Limb (tissue), 2 donors: ENCODE data around the gene SGCA.

ENCODE experiments used
- DNase-seq, 2 donors: peaks; one replicate each; pipeline ENCODE4 v3.0.0-alpha.2; 2016; ENCODE audit errors: extremely low spot score in 2 of 2

The SGCA gene

GRCh38 chr17:50134206-50135110 lies 31.3 kb upstream of the SGCA start:
- DNase-seq, result no peak

GRCh38 chr17:50135316-50136095 lies 30.3 kb upstream of the SGCA start:
- no peak for DNase-seq

GRCh38 chr17:50136096-50136687 lies 29.6 kb upstream of the SGCA start:
- DNase-seq, result no peak

- no peak for DNase-seq
Observed at GRCh38 chr17:50137042-50137441, 28.8 kb upstream of the SGCA start.

GRCh38 chr17:50139185-50139783 lies 26.5 kb upstream of the SGCA start:
- no peak for DNase-seq

- peak; percentile 77 to 84 for DNase-seq
Observed at GRCh38 chr17:50139950-50140885, 25.6 kb upstream of the SGCA start.

GRCh38 chr17:50141026-50141744 lies 24.6 kb upstream of the SGCA start:
- no peak for DNase-seq

GRCh38 chr17:50141745-50142110 lies 24.1 kb upstream of the SGCA start:
- no peak for DNase-seq

GRCh38 chr17:50143461-50144176 lies 22.2 kb upstream of the SGCA start:
- no peak for DNase-seq

GRCh38 chr17:50144355-50144754 lies 21.4 kb upstream of the SGCA start:
- no peak for DNase-seq

- DNase-seq, result no peak
Observed at GRCh38 chr17:50144845-50145531, 20.8 kb upstream of the SGCA start.

- no peak for DNase-seq
Observed at GRCh38 chr17:50145532-50146229, 20.1 kb upstream of the SGCA start.

- no peak for DNase-seq
Observed at GRCh38 chr17:50146230-50146926, 19.4 kb upstream of the SGCA start.

- no peak for DNase-seq
Observed at GRCh38 chr17:50146927-50147665, 18.7 kb upstream of the SGCA start.

- no peak for DNase-seq
Observed at GRCh38 chr17:50147841-50148225, 18.0 kb upstream of the SGCA start.

- peak; percentile 40 to 78 for DNase-seq
Observed at GRCh38 chr17:50148226-50149090, 17.3 kb upstream of the SGCA start.
